ENCODE results near the gene SNRPD3.

GRCh38 chr22:24582056-24582814 is 26.4 kb downstream of the SNRPD3 start:
- no peak for TF ChIP-seq CTCF (IDR thresholded peaks at IDR 0.05)
- no peak for TF ChIP-seq POLR2AphosphoS5 (IDR thresholded peaks at IDR 0.05)
- no peak for TF ChIP-seq EP300 (IDR thresholded peaks at IDR 0.05)

All from stomach (tissue), 4 donors.